HCT116 (cell line): ENCODE results near the gene HYI. TPM values are rescaled to one million over a fixed set of nuclear protein-coding genes. Genes with fewer than 3 reads are reported as not detected.
"Not testable (repeated sequence)": the region's sequence is repeated elsewhere in the genome, so short reads cannot be mapped to it uniquely, and the experiment has no call there.

ENCODE experiments used
- ATAC-seq: fragments of 200-7000 bp; cut with Tn5 transposase; 2 replicates; pipeline ENCODE4 v1.9.1; 2020; ENCODE audit warnings: mild to moderate bottlenecking, moderate library complexity
- BruUV-seq: library from RNA; stranded (reverse); fragments of 400-500 nt; replicated peaks from 2 replicates; lab custom pipeline; 2021; lab: Mats Ljungman, UMichigan
- CTCF ChIA-PET: fragments of 300-600 bp; sonication (Branson Sonifier 250); formaldehyde crosslinking; loops from one replicate; lab custom pipeline; 2021; ENCODE audit warnings: antibody characterized with exemption; lab: Charles Lee
- POLR2A ChIA-PET: fragments of 300-600, 350-600 bp; sonication (Branson Sonifier 250); formaldehyde crosslinking; loops from one replicate; lab custom pipeline; 2021; ENCODE audit warnings: antibody characterized with exemption; lab: Charles Lee
- RAD21 ChIA-PET, 2 experiments: fragments of 300-600 bp; sonication (Branson Sonifier 250); formaldehyde crosslinking; loops; one replicate each; lab custom pipeline; 2023; ENCODE audit warnings: low total read pairs in 2 of 2; ENCODE audit not compliant: uncharacterized antibody in 2 of 2, unreplicated experiment in 2 of 2, low non-redundant PET in 1 of 2; lab: Charles Lee
- DNase-seq: peaks from one replicate; pipeline ENCODE4 v3.0.0-alpha.2; 2010; ENCODE audit warnings: low read depth, low spot score
- H2AFZ ChIP-seq: fragments of 200-600 bp; shearing (Covaris generic), sonication (generic); 2 replicates; pipeline ENCODE4 v1.6.1; 2017; ENCODE audit warnings: low read depth, mixed run types, mixed read lengths, antibody characterized with exemption, low read length; ENCODE audit not compliant: poor library complexity, severe bottlenecking
- H3K27ac ChIP-seq: 2 replicates; pipeline ENCODE4 v1.5.1; 2012; ENCODE audit warnings: low read depth, low read length
- H3K27me3 ChIP-seq: fragments of 200-600 bp; sonication (generic); 2 replicates; pipeline ENCODE4 v1.6.1; 2016; ENCODE audit warnings: mixed run types, low read length, mixed read lengths; ENCODE audit not compliant: insufficient read depth
- H3K36me3 ChIP-seq, 2 experiments: fragments of 200-500 bp in 1 of 2; fragments of 200-600 bp in 1 of 2; sonication (Bioruptor generic) in 1 of 2; sonication (generic) in 1 of 2; 2 replicates each; pipeline versions ENCODE4 v1.5.1 to v1.6.1; 2014 to 2016; ENCODE audit warnings: low read length in 2 of 2, inconsistent platforms in 1 of 2, mixed read lengths in 1 of 2, mixed run types in 1 of 2; ENCODE audit not compliant: insufficient read depth in 2 of 2, control insufficient read depth in 1 of 2
- H3K4me1 ChIP-seq, 2 experiments: fragments of 200-600 bp in 1 of 2; sonication (generic) in 1 of 2; 2 replicates each; pipeline versions ENCODE4 v1.5.1 to v1.6.1; 2012 to 2017; ENCODE audit warnings: low read length in 2 of 2, inconsistent platforms in 1 of 2, mild to moderate bottlenecking in 1 of 2, mixed read lengths in 1 of 2, mixed run types in 1 of 2, moderate library complexity in 1 of 2; ENCODE audit not compliant: insufficient read depth in 2 of 2, control insufficient read depth in 1 of 2
- H3K4me2 ChIP-seq: fragments of 200-600 bp; sonication (generic); 2 replicates; pipeline ENCODE4 v1.6.1; 2017; ENCODE audit warnings: mixed run types, low read length, mixed read lengths
- H3K4me3 ChIP-seq, 2 experiments: fragments of 200-600 bp in 1 of 2; sonication (generic) in 1 of 2; replicated peaks in 1 of 2; 2 replicates each; pipeline ENCODE4 v1.5.1; 2011 to 2016; ENCODE audit warnings: low read length in 2 of 2, control low read depth in 1 of 2, low read depth in 1 of 2, mild to moderate bottlenecking in 1 of 2, mixed read lengths in 1 of 2, mixed run types in 1 of 2
- H3K79me2 ChIP-seq: fragments of 200-600 bp; sonication (generic); 2 replicates; pipeline ENCODE4 v1.6.1; 2017; ENCODE audit warnings: mild to moderate bottlenecking, mixed run types, low read length, moderate library complexity, mixed read lengths; ENCODE audit not compliant: insufficient read depth
- H3K9ac ChIP-seq: fragments of 200-600 bp; sonication (generic); 2 replicates; pipeline ENCODE4 v1.6.1; 2016; ENCODE audit warnings: low read length, mixed read lengths
- H3K9me2 ChIP-seq: fragments of 200-600 bp; sonication (generic), shearing (Covaris generic); 2 replicates; pipeline ENCODE4 v1.6.1; 2017; ENCODE audit warnings: mixed run types, mild to moderate bottlenecking, moderate library complexity; ENCODE audit not compliant: insufficient read depth
- H3K9me3 ChIP-seq, 2 experiments: fragments of 200-500 bp in 1 of 2; fragments of 200-600 bp in 1 of 2; sonication (Bioruptor generic) in 1 of 2; sonication (generic) in 1 of 2; 2 replicates each; pipeline ENCODE4 v1.6.1; 2014 to 2017; ENCODE audit warnings: low read length in 2 of 2, mixed read lengths in 2 of 2, inconsistent platforms in 1 of 2, low read depth in 1 of 2, mild to moderate bottlenecking in 1 of 2, mixed run types in 1 of 2, moderate library complexity in 1 of 2; ENCODE audit not compliant: control insufficient read depth in 1 of 2, insufficient read depth in 1 of 2
- H4K20me1 ChIP-seq: fragments of 200-600 bp; sonication (generic), shearing (Covaris generic); 2 replicates; pipeline ENCODE4 v1.6.1; 2017; ENCODE audit warnings: mixed run types, mild to moderate bottlenecking, moderate library complexity; ENCODE audit not compliant: insufficient read depth
- ATF3 ChIP-seq: IDR thresholded peaks from 2 replicates; pipeline ENCODE4 v1.6.1; 2012
- EGR1 ChIP-seq: IDR thresholded peaks from 2 replicates; pipeline ENCODE4 v1.6.1; 2012; ENCODE audit warnings: low read depth
- EZH2phosphoT487 ChIP-seq: fragments of 200-600 bp; IDR thresholded peaks from 2 replicates; pipeline ENCODE4 v1.6.1; 2018; ENCODE audit warnings: antibody characterized with exemption, borderline replicate concordance
- FOSL1 ChIP-seq: IDR thresholded peaks from 2 replicates; pipeline ENCODE4 v1.6.1; 2012; ENCODE audit warnings: low read depth
- JUND ChIP-seq: IDR thresholded peaks from 2 replicates; pipeline ENCODE4 v1.6.1; 2012
- RAD21 ChIP-seq: IDR thresholded peaks from 2 replicates; pipeline ENCODE4 v1.6.1; 2012; ENCODE audit warnings: low read depth, mild to moderate bottlenecking
- REST ChIP-seq: IDR thresholded peaks from 2 replicates; pipeline ENCODE4 v1.6.1; 2012; ENCODE audit warnings: low read depth
- SIN3A ChIP-seq: IDR thresholded peaks from 2 replicates; pipeline ENCODE4 v1.6.1; 2012; ENCODE audit warnings: low read depth
- SP1 ChIP-seq: IDR thresholded peaks from 2 replicates; pipeline ENCODE4 v1.6.1; 2012; ENCODE audit warnings: low read depth
- ZFX ChIP-seq: fragments of 450-650 bp; IDR thresholded peaks from 2 replicates; pipeline ENCODE4 v1.6.1; 2017
- ZNF274 ChIP-seq: fragments of 200-500 bp; sonication (Bioruptor generic); IDR thresholded peaks from 2 replicates; pipeline ENCODE4 v1.6.1; 2014; ENCODE audit warnings: mild to moderate bottlenecking, low read depth, low read length, inconsistent platforms
- intact Hi-C: fragments of 100-400 bp; cut with micrococcal nuclease; formaldehyde crosslinking; loops from 2 replicates; pipeline ENCODE4 v1.10.0; 2022
- total RNA-seq: library from RNA; stranded (reverse); gene quantifications from one replicate; pipeline ENCODE4 v1.2.1, GENCODE V29; 2021; ENCODE audit not compliant: unreplicated experiment
- TF ChIP-seq, protein P1 (sequence below): IDR thresholded peaks from 2 replicates; pipeline ENCODE4 v1.6.1; 2012

HYI gene
- total RNA-seq, 1 experiment from 2014 or later = 13.9 TPM

DNA sequence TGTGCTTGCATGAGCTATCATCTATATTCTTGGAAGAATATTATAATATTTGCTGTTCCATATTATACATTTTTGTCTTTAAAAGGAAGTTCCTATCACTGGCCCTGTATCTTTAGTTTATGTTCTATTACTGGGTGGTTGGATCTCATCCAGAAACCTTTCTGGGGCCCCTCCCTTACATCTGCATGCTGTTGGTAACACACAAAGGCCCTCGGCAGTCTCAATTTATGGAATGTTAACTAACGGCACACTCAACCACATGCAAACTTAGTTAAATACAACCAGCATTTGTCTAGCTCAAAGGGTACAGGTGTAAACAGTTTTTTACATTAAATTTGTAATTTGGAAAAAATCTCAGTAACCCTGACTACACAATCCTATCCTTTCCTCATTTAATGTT, 9.7 kb upstream of the HYI start (continued):
- TF ChIP-seq EGR1 (no peak), ZFX (no peak), RAD21 (no peak), SIN3A (no peak), ATF3 (no peak), SP1 (no peak), JUND (no peak), EZH2phosphoT487 (no peak)
- TF ChIP-seq, protein P1, sequence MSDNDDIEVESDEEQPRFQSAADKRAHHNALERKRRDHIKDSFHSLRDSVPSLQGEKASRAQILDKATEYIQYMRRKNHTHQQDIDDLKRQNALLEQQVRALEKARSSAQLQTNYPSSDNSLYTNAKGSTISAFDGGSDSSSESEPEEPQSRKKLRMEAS = no peak

- CTCF ChIA-PET = no interaction called here
- POLR2A ChIA-PET = interaction anchor here (1.5 kb wide), 1 partner anchor 7 kb away, joined by 5 read pairs; the partner anchor contains the start of gene HYI
These were observed 7.4 kb upstream of the HYI start for GRCh38 chr1:43460988-43461693.

GRCh38 chr1:43458379-43458778, 4.6 kb upstream of the HYI start:
- ATAC-seq = not testable (repeated sequence)

More at GRCh38 chr1:43460988-43461693, 7.4 kb upstream of the HYI start:
- H3K9me2 ChIP-seq = no peaks in the 10 kb centered on the region
- H3K9ac ChIP-seq = no peak overlapping the region
- H3K4me2 ChIP-seq = no peak overlapping the region
- RAD21 ChIA-PET = no interaction called here
- no peaks in the 10 kb centered on the region for H3K27me3 ChIP-seq
- no peak for TF ChIP-seq REST
- TF ChIP-seq EZH2phosphoT487 = no peak
- no peak for TF ChIP-seq FOSL1
- no peak for TF ChIP-seq ZNF274
- TF ChIP-seq, all 23 proteins: peak for 0
- DNase-seq = no peak
- Histone ChIP-seq H3K79me2 (no peaks in the 10 kb centered on the region), H3K36me3 (no peaks in the 10 kb centered on the region), H3K4me3 (no peak overlapping the region), H3K9me3 (no peaks in the 10 kb centered on the region), H4K20me1 (no peaks in the 10 kb centered on the region), H3K27ac (no peak overlapping the region), H2AFZ (no peak overlapping the region), H3K4me1 (no peaks in the 10 kb centered on the region)
- no peak for ATAC-seq
- intact Hi-C loops = no loop called here
- no TSS peak for BruUV-seq

More at GRCh38 chr1:43458379-43458778, 4.6 kb upstream of the HYI start:
- H3K9me2 ChIP-seq, H3K36me3 ChIP-seq, H3K4me2 ChIP-seq, CTCF ChIA-PET, H3K4me3 ChIP-seq, H2AFZ ChIP-seq, DNase-seq, H3K9me3 ChIP-seq, H3K27ac ChIP-seq, POLR2A ChIA-PET, H3K79me2 ChIP-seq, H4K20me1 ChIP-seq, RAD21 ChIA-PET, H3K27me3 ChIP-seq, H3K9ac ChIP-seq, BruUV-seq: not testable (repeated sequence)
- intact Hi-C loops = loop anchor here (10.0 kb wide), 1 partner anchor 586 kb away; no protein-coding TSS in a partner anchor
- peaks cover 13 to 19% of the 10 kb centered on the region in 2 experiments for H3K4me1 ChIP-seq
